Colonic mucosa (tissue), 4 donors: ENCODE measurements around the gene OR2L8. TPM values are rescaled to one million over a fixed set of nuclear protein-coding genes. Genes with fewer than 3 reads are reported as not detected.

ENCODE experiments used
- DNase-seq: peaks from one replicate; pipeline ENCODE4 v3.0.0-alpha.2; 2020
- H3K27ac ChIP-seq: fragments of 200-600 bp; one replicate; pipeline ENCODE4 v1.8.0; 2021
- H3K27me3 ChIP-seq: fragments of 200-600 bp; one replicate; pipeline ENCODE4 v1.8.0; 2021
- H3K36me3 ChIP-seq: fragments of 200-600 bp; one replicate; pipeline ENCODE4 v1.8.0; 2021
- H3K4me1 ChIP-seq: fragments of 200-600 bp; one replicate; pipeline ENCODE4 v1.8.0; 2021; ENCODE audit warnings: mild to moderate bottlenecking
- H3K4me3 ChIP-seq: fragments of 200-600 bp; one replicate; pipeline ENCODE4 v1.8.0; 2021
- H3K9ac ChIP-seq, 2 donors: one replicate each; pipeline ENCODE4 v1.7.0; 2013; ENCODE audit warnings: control low read depth in 2 of 2, low read depth in 2 of 2, low read length in 2 of 2
- H3K9me3 ChIP-seq: fragments of 200-600 bp; one replicate; pipeline ENCODE4 v1.8.0; 2021
- intact Hi-C: fragments of 100-400 bp; cut with DNase I; formaldehyde crosslinking; loops from one replicate; pipeline ENCODE4 v1.14.1; 2022
- total RNA-seq, 2 donors: library from RNA; stranded (reverse); fragmentation: NEBNext Ultra II Directional in 1 of 2; extraction: Animal tissue kit (Norgen Biotek cat#: 25700) in 1 of 2; gene quantifications; one replicate each; pipeline ENCODE4 v1.2.1, GENCODE V29; 2021
- TF ChIP-seq, protein P1 (sequence below): fragments of 200-600 bp; IDR thresholded peaks from one replicate; pipeline ENCODE4 v1.8.0; 2022; ENCODE audit warnings: antibody characterized with exemption, mild to moderate bottlenecking
- donor health status: healthy.
- donor health status: DM: no; HTN: no; CAD: no.
- donor health status: DM: no; HTN: no; CAD: no.

Gene OR2L8
- total RNA-seq, 2 donors from 2014 or later, result not detected

DNA sequence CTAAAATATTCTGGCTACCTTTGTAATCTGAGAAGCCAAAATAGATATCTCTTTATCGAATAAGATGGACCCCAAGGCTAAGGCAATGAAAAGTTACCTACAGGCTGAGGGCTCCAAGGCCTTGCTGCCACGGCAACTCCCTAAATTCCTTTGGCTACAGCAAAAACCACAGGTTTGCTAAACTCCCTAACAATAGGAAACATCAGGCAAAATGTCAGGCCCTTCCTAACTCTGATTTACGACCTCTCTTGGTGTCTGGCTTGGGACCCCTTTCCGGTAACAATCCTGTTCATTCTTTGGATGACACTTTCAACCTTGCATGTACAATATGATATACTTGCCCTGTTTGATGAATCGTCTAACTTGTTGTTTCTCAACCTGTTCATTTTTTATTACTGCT is 39.9 kb upstream of the OR2L8 start:
- no peak for DNase-seq
- TF ChIP-seq, protein P1, sequence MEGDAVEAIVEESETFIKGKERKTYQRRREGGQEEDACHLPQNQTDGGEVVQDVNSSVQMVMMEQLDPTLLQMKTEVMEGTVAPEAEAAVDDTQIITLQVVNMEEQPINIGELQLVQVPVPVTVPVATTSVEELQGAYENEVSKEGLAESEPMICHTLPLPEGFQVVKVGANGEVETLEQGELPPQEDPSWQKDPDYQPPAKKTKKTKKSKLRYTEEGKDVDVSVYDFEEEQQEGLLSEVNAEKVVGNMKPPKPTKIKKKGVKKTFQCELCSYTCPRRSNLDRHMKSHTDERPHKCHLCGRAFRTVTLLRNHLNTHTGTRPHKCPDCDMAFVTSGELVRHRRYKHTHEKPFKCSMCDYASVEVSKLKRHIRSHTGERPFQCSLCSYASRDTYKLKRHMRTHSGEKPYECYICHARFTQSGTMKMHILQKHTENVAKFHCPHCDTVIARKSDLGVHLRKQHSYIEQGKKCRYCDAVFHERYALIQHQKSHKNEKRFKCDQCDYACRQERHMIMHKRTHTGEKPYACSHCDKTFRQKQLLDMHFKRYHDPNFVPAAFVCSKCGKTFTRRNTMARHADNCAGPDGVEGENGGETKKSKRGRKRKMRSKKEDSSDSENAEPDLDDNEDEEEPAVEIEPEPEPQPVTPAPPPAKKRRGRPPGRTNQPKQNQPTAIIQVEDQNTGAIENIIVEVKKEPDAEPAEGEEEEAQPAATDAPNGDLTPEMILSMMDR, result no peak
- no peaks in the 10 kb centered on the region for H3K4me1 ChIP-seq
- H3K9me3 ChIP-seq, result no peaks in the 10 kb centered on the region
- no peak overlapping the region for H3K9ac ChIP-seq
- H3K27ac ChIP-seq, result no peak overlapping the region
- no peaks in the 10 kb centered on the region for H3K36me3 ChIP-seq
- H3K27me3 ChIP-seq, result no peaks in the 10 kb centered on the region
- intact Hi-C loops, result no loop called here
- H3K4me3 ChIP-seq, result no peak overlapping the region

DNA sequence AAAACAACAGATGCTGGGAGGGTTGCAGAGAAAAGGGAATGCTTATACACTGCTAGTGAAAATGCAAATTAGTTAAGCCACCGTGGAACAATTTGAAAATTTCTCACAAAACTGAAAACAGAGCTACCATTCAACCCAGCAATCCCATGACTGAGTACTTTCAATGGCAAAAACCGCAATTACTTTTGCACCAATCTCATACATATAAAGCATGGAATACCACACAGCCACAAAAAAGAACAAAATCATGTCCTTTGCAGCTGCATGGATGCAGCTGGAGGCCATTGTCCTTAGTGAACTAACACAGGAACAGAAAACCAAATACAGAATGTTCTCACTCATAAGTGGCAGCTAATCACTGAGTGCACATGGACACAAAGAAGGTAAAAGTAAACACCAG is 34.9 kb upstream of the OR2L8 start:
- Histone ChIP-seq H3K4me1 (no peaks in the 10 kb centered on the region), H3K4me3 (no peak overlapping the region), H3K9ac (no peak overlapping the region), H3K9me3 (no peaks in the 10 kb centered on the region), H3K27ac (no peak overlapping the region), H3K36me3 (no peaks in the 10 kb centered on the region), H3K27me3 (no peaks in the 10 kb centered on the region)
- TF ChIP-seq, protein P1, result no peak
- no peak for DNase-seq
- intact Hi-C loops, result no loop called here

DNA sequence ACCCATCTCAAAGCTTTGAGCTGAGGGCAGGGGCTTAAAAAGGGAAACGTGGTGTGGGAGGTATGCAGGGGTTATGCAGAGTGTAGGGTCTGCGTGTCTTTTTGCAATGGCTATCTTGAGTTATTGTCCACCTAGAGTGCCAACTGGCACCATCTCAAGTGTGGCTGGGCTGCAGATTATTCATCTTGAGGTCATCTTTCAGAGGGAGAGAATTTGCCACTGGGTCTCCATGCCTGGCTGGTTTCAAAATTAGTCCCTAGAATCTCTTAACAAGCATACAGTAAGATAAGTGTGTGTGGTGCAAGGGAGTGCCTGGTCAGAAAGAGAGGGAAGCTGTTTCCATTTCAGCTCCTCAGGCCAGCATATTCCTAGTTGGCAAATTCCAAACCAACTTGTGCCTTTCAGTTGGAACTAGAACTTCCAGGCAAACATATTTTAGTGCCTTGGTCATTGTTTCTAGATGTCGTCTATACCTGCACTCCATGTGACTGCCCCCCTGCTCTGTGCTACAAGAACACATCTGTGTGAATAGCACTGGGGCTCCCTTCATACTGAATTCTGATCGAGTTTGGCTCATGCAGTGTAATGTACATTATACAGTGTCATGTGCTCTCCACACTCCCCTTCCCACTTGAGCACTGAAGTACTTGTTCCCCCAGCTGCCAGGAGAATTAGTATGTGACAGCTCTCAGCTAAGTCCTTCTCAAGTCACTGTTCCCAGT is 33.6 kb upstream of the OR2L8 start:
- TF ChIP-seq, protein P1, result no peak
- H3K36me3 ChIP-seq, result no peaks in the 10 kb centered on the region
- no peak overlapping the region for H3K9ac ChIP-seq
- H3K27ac ChIP-seq, result no peak overlapping the region
- H3K27me3 ChIP-seq, result no peaks in the 10 kb centered on the region
- H3K9me3 ChIP-seq, result no peaks in the 10 kb centered on the region
- H3K4me1 ChIP-seq, result no peaks in the 10 kb centered on the region
- H3K4me3 ChIP-seq, result no peak overlapping the region
- intact Hi-C loops, result no loop called here
- no peak for DNase-seq

DNA sequence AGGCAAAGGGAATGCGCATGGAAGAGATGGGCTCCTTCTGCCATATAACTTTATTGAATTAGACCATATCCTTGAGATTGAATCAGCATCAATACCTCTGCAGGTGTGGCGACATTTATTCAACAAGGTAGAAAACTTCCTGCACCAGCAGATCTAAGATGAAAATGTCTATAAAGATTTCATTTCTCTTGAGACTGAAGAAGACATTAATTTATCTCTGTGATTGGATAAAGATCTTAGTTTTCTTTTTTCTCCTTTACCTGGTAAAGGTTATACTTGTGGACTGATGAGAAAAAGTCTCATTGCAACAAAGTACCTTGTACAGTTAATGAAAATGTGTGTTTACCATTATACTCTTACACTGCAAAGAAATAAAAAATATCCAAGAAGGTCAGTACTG is 28.7 kb upstream of the OR2L8 start, which contains the start of gene OR2T8:
TSS of gene OR2T8 (plus strand) at position 301 of the 400 bp plus-strand sequence. CDS start 766 bp downstream, outside the sequence.
- no peaks in the 10 kb centered on the region for H3K36me3 ChIP-seq
- no peak within 1 kb of the TSS for H3K4me3 ChIP-seq
- intact Hi-C loops, result no loop called here
- H3K9me3 ChIP-seq, result no peaks in the 10 kb centered on the region
- H3K4me1 ChIP-seq, result no peaks in the 10 kb centered on the region
- no peak for DNase-seq
- TF ChIP-seq, protein P1, result no peak
- no peak within 1 kb of the TSS for H3K27ac ChIP-seq
- no peak within 1 kb of the TSS for H3K9ac ChIP-seq
- H3K27me3 ChIP-seq, result no peaks in the 10 kb centered on the region

DNA sequence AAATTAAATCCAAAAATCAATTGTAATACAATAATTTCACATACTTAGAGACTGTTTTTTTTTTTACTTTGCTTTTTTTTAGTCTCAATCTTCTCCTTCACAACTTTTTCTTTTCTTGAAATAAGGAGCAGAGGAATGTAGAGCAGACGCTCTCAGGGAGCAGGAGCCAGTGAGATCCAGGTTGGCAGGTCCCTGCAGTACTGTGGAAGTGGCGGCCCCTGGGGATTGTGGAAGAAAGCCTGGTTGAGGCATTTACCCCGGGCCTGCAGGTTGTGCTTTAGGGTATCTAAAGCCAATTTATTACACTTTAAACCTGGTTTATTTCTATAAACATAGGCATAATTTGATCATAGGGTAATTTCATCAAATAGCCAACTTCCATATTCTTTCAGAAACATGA is 24.7 kb upstream of the OR2L8 start:
- Histone ChIP-seq H3K27ac (no peak overlapping the region), H3K4me1 (no peaks in the 10 kb centered on the region), H3K4me3 (no peak overlapping the region), H3K27me3 (no peaks in the 10 kb centered on the region), H3K9ac (no peak overlapping the region), H3K36me3 (no peaks in the 10 kb centered on the region), H3K9me3 (no peaks in the 10 kb centered on the region)
- DNase-seq, result no peak
- TF ChIP-seq, protein P1, result no peak
- intact Hi-C loops, result no loop called here
